Measurements from ENCODE around the gene SRSF9. TPM values are rescaled to one million over a fixed set of nuclear protein-coding genes. Genes with fewer than 3 reads are reported as not detected.

SRSF9 gene
- total RNA-seq, 2 donors from 2014 or later: 291 to 324 TPM

GRCh38 chr12:120416490-120417216 lies 52.9 kb downstream of the SRSF9 start:
- no peak for TF ChIP-seq CTCF (conservative IDR thresholded peaks at IDR 0.05)
- H3K27me3 ChIP-seq (ENCODE audit: control insufficient read depth, insufficient read depth, low read length, poor library complexity, severe bottlenecking): no peaks in the 10 kb centered on the region
- H3K9ac ChIP-seq (ENCODE audit: extremely low read depth, low read length, poor library complexity, severe bottlenecking): no peak overlapping the region
- Mint-ChIP-seq H3K9me3 (no peaks in the 10 kb centered on the region), H3K27me3 (ENCODE audit: insufficient read depth) (no peaks in the 10 kb centered on the region), H3K4me1 (peaks cover 13% of the 10 kb centered on the region), H3K36me3 (ENCODE audit: low read depth) (no peaks in the 10 kb centered on the region), H3K4me3 (no peak overlapping the region), H3K27ac (no peak overlapping the region)
- H3K4me1 ChIP-seq (ENCODE audit: control insufficient read depth, insufficient read depth, low read length): no peaks in the 10 kb centered on the region
- no peak overlapping the region for H3K4me3 ChIP-seq (ENCODE audit: low read length)
- no peak for DNase-seq
- no peaks in the 10 kb centered on the region for H3K36me3 ChIP-seq (ENCODE audit: control insufficient read depth, insufficient read depth, low read length)
- 89 to 90% methylated on average over 7 of the region's 7 CpGs for WGBS, 2 experiments (ENCODE audit: insufficient coverage in 1 of 2, insufficient read length in 1 of 2)
- H3K9me3 ChIP-seq (ENCODE audit: control insufficient read depth, low read length): no peaks in the 10 kb centered on the region
- no peak overlapping the region for H3K27ac ChIP-seq (ENCODE audit: low read depth, low read length)

GRCh38 chr12:120413901-120414695 lies 55.5 kb downstream of the SRSF9 start:
- Histone ChIP-seq H3K27me3 (ENCODE audit: control insufficient read depth, insufficient read depth, low read length, poor library complexity, severe bottlenecking) (no peaks in the 10 kb centered on the region), H3K27ac (ENCODE audit: low read depth, low read length) (peak overlapping the region; percentile 93), H3K4me1 (ENCODE audit: control insufficient read depth, insufficient read depth, low read length) (no peaks in the 10 kb centered on the region), H3K4me3 (ENCODE audit: low read length) (no peak overlapping the region), H3K9me3 (ENCODE audit: control insufficient read depth, low read length) (no peaks in the 10 kb centered on the region), H3K36me3 (ENCODE audit: control insufficient read depth, insufficient read depth, low read length) (no peaks in the 10 kb centered on the region), H3K9ac (ENCODE audit: extremely low read depth, low read length, poor library complexity, severe bottlenecking) (no peak overlapping the region)
- H3K27ac Mint-ChIP-seq: peak overlapping the region; percentile 73
- no peaks in the 10 kb centered on the region for H3K27me3 Mint-ChIP-seq (ENCODE audit: insufficient read depth)
- DNase-seq: peak; percentile 95
- peaks cover 10% of the 10 kb centered on the region for H3K4me1 Mint-ChIP-seq
- no peak overlapping the region for H3K4me3 Mint-ChIP-seq
- H3K9me3 Mint-ChIP-seq: no peaks in the 10 kb centered on the region
- TF ChIP-seq CTCF (conservative IDR thresholded peaks at IDR 0.05): no peak
- WGBS, 2 experiments (ENCODE audit: insufficient coverage in 1 of 2, insufficient read length in 1 of 2): 35 to 42% methylated on average over 3 to 13 of the region's 13 CpGs
- H3K36me3 Mint-ChIP-seq (ENCODE audit: low read depth): no peaks in the 10 kb centered on the region

GRCh38 chr12:120412421-120412820 lies 57.1 kb downstream of the SRSF9 start:
- H3K27me3 ChIP-seq (ENCODE audit: control insufficient read depth, insufficient read depth, low read length, poor library complexity, severe bottlenecking): no peaks in the 10 kb centered on the region
- WGBS, 2 experiments (ENCODE audit: insufficient coverage in 1 of 2, insufficient read length in 1 of 2): 90 to 92% methylated on average over 4 to 6 of the region's 7 CpGs
- no peak overlapping the region for H3K4me3 Mint-ChIP-seq
- H3K4me1 Mint-ChIP-seq: peaks cover 10% of the 10 kb centered on the region
- no peak overlapping the region for H3K4me3 ChIP-seq (ENCODE audit: low read length)
- no peaks in the 10 kb centered on the region for H3K9me3 Mint-ChIP-seq
- no peak overlapping the region for H3K27ac ChIP-seq (ENCODE audit: low read depth, low read length)
- no peaks in the 10 kb centered on the region for H3K27me3 Mint-ChIP-seq (ENCODE audit: insufficient read depth)
- H3K9me3 ChIP-seq (ENCODE audit: control insufficient read depth, low read length): no peaks in the 10 kb centered on the region
- no peaks in the 10 kb centered on the region for H3K36me3 Mint-ChIP-seq (ENCODE audit: low read depth)
- H3K4me1 ChIP-seq (ENCODE audit: control insufficient read depth, insufficient read depth, low read length): no peaks in the 10 kb centered on the region
- no peaks in the 10 kb centered on the region for H3K36me3 ChIP-seq (ENCODE audit: control insufficient read depth, insufficient read depth, low read length)
- no peak for DNase-seq
- H3K27ac Mint-ChIP-seq: no peak overlapping the region
- H3K9ac ChIP-seq (ENCODE audit: extremely low read depth, low read length, poor library complexity, severe bottlenecking): no peak overlapping the region
- no peak for TF ChIP-seq CTCF (conservative IDR thresholded peaks at IDR 0.05)

Other genes starting within 250 kb of the SRSF9 start
- gene PXN, start 204.0 kb downstream of the SRSF9 start, total RNA-seq: 10 to 100 TPM; 58.4 to 92.7 TPM
- gene RNU4-2, start 177.8 kb downstream of the SRSF9 start, total RNA-seq: 1,000 to 10,000 TPM; 4,079 to 4,491 TPM
- 1,000 to 10,000 TPM; 4,032 to 4,837 TPM for gene RNU4-1, start 176.5 kb downstream of the SRSF9 start, total RNA-seq
- 1 to 10 TPM; 2.3 to 2.7 TPM for gene SIRT4, start 167.4 kb downstream of the SRSF9 start, total RNA-seq
- gene PLA2G1B, start 142.0 kb downstream of the SRSF9 start, total RNA-seq: not detected
- 100 to 1,000 TPM in 1 of 2 donors, 10 to 100 TPM in 1; 92.8 to 105 TPM for gene MSI1, start 100.6 kb downstream of the SRSF9 start, total RNA-seq
- gene COX6A1, start 31.6 kb downstream of the SRSF9 start, total RNA-seq: 100 to 1,000 TPM; 344 to 354 TPM
- gene TRIAP1, start 23.4 kb downstream of the SRSF9 start, total RNA-seq: 10 to 100 TPM; 31.6 to 34.8 TPM
- 10 to 100 TPM; 24.5 to 33.2 TPM for gene GATC, start 23.3 kb downstream of the SRSF9 start, total RNA-seq
- gene DYNLL1, start 26.4 kb upstream of the SRSF9 start, total RNA-seq: 100 to 1,000 TPM; 326 to 424 TPM
- 10 to 100 TPM; 35.5 to 55.1 TPM for gene COQ5, start 59.4 kb upstream of the SRSF9 start, total RNA-seq
- 100 to 1,000 TPM; 167 to 182 TPM for gene RNF10, start 64.6 kb upstream of the SRSF9 start, total RNA-seq
- 10 to 100 TPM; 52.5 to 53.0 TPM for gene POP5, start 111.7 kb upstream of the SRSF9 start, total RNA-seq
- under 1 TPM; 0.29 to 0.86 TPM for gene CABP1, start 170.9 kb upstream of the SRSF9 start, total RNA-seq
- gene MLEC, start 217.4 kb upstream of the SRSF9 start, total RNA-seq: 100 to 1,000 TPM; 188 to 195 TPM
- 10 to 100 TPM; 52.8 to 60.7 TPM for gene UNC119B, start 240.7 kb upstream of the SRSF9 start, total RNA-seq